GM21447 (cell line): Measurements from ENCODE around the gene NPR1.
A peak's percentile ranks its signal among the peaks of the same experiment; 100 is the strongest.
"Not testable (repeated sequence)": the region's sequence is repeated elsewhere in the genome, so short reads cannot be mapped to it uniquely, and the experiment has no call there.

Experiments
- ATAC-seq: cut with Tn5 transposase; IDR thresholded peaks from one replicate; pipeline ENCODE4 v1.9.1; 2021; ENCODE audit not compliant: unreplicated experiment

The NPR1 gene

GRCh38 chr1:153678519-153679336 lies at the start of gene NPR1:
NPR1 (plus strand) TSS chr1:153678688; CDS start chr1:153679109, 421 bp downstream.
- ATAC-seq, result no peak

- no peak for ATAC-seq
Observed at GRCh38 chr1:153629343-153629665, 49.2 kb upstream of the NPR1 start.

- ATAC-seq, result no peak
Observed at GRCh38 chr1:153629971-153630370, 48.5 kb upstream of the NPR1 start.

- ATAC-seq, result no peak
Observed at GRCh38 chr1:153630384-153630783, 48.1 kb upstream of the NPR1 start.

- ATAC-seq, result no peak
Observed at GRCh38 chr1:153631047-153632022, 47.2 kb upstream of the NPR1 start.

GRCh38 chr1:153633161-153633753 lies 45.2 kb upstream of the NPR1 start:
- peak; percentile 3 for ATAC-seq

- ATAC-seq, result peak; percentile 83
Observed at GRCh38 chr1:153633754-153634665, 44.5 kb upstream of the NPR1 start, which contains the start of gene CHTOP. CHTOP (plus strand) TSS chr1:153634066; CDS start chr1:153636589, 2,523 bp downstream.

- no peak for ATAC-seq
Observed at GRCh38 chr1:153635872-153636271, 42.6 kb upstream of the NPR1 start.

GRCh38 chr1:153636312-153636711 lies 42.2 kb upstream of the NPR1 start:
- no peak for ATAC-seq

GRCh38 chr1:153638261-153638660 lies 40.2 kb upstream of the NPR1 start:
- ATAC-seq, result no peak

- ATAC-seq, result no peak
Observed at GRCh38 chr1:153639280-153639679, 39.2 kb upstream of the NPR1 start.

- not testable (repeated sequence) for ATAC-seq
Observed at GRCh38 chr1:153640213-153640612, 38.3 kb upstream of the NPR1 start.

GRCh38 chr1:153640861-153641260 lies 37.6 kb upstream of the NPR1 start:
- ATAC-seq, result no peak

- no peak for ATAC-seq
Observed at GRCh38 chr1:153642161-153642560, 36.3 kb upstream of the NPR1 start.

- no peak for ATAC-seq
Observed at GRCh38 chr1:153643100-153643499, 35.4 kb upstream of the NPR1 start.

GRCh38 chr1:153643816-153644215 lies 34.7 kb upstream of the NPR1 start:
- ATAC-seq, result no peak

- no peak for ATAC-seq
Observed at GRCh38 chr1:153646672-153647345, 31.7 kb upstream of the NPR1 start.

- ATAC-seq, result no peak
Observed at GRCh38 chr1:153647346-153647714, 31.2 kb upstream of the NPR1 start.

- no peak for ATAC-seq
Observed at GRCh38 chr1:153648000-153648643, 30.4 kb upstream of the NPR1 start.
